B cell (primary cell): ENCODE measurements around the gene NFKBIL1. TPM values are rescaled to one million over a fixed set of nuclear protein-coding genes. Genes with fewer than 3 reads are reported as not detected.
A peak's percentile ranks its signal among the peaks of the same experiment; 100 is the strongest.

Experiments
- ATAC-seq: fragments of 200-7000 bp; cut with Tn5 transposase; one replicate; pipeline ENCODE4 v1.10.0; 2021; ENCODE audit warnings: low read depth, mild to moderate bottlenecking, moderate number of reproducible peaks, moderate library complexity
- CTCF ChIA-PET: fragments of 350-600 bp; sonication (Branson Sonifier 250); formaldehyde crosslinking; loops from one replicate; lab custom pipeline; 2021; ENCODE audit warnings: antibody characterized with exemption, inconsistent platforms; lab: Charles Lee
- POLR2A ChIA-PET: fragments of 350-600 bp; sonication (Branson Sonifier 250); formaldehyde crosslinking; loops from one replicate; lab custom pipeline; 2021; ENCODE audit warnings: antibody characterized with exemption; lab: Charles Lee
- DNase-seq: peaks from one replicate; pipeline ENCODE4 v3.0.0; 2013
- H2AFZ ChIP-seq: 2 replicates; pipeline ENCODE4 v1.6.1; 2012; ENCODE audit warnings: mild to moderate bottlenecking, low read depth, low read length; ENCODE audit not compliant: insufficient read depth, poor library complexity, severe bottlenecking
- H3K27ac ChIP-seq, 2 donors: 1 replicate in 1 of 2; 2 replicates in 1 of 2; pipeline ENCODE4 v1.5.1; 2012 to 2013; ENCODE audit warnings: low read length in 2 of 2, mild to moderate bottlenecking in 2 of 2, moderate library complexity in 1 of 2
- H3K27me3 ChIP-seq, 4 experiments: fragments of 200-600 bp in 1 of 4; sonication (generic) in 1 of 4; replicated peaks in 1 of 4; 1 replicate in 2 of 4; 2 replicates in 2 of 4; pipeline versions ENCODE4 v1.6.1 to v1.7.0; 2013 to 2016; ENCODE audit warnings: low read length in 3 of 4, mild to moderate bottlenecking in 2 of 4, mixed read lengths in 1 of 4, moderate library complexity in 1 of 4; ENCODE audit not compliant: insufficient read depth in 4 of 4, control insufficient read depth in 3 of 4; ENCODE audit errors: control extremely low read depth in 1 of 4
- H3K36me3 ChIP-seq, 2 experiments: replicated peaks in 1 of 2; 1 replicate in 1 of 2; 2 replicates in 1 of 2; pipeline versions ENCODE4 v1.6.1 to v1.7.1; 2013; ENCODE audit warnings: low read length in 1 of 2; ENCODE audit not compliant: insufficient read depth in 2 of 2, control insufficient read depth in 1 of 2; ENCODE audit errors: control extremely low read depth in 1 of 2, extremely low read depth in 1 of 2
- H3K4me1 ChIP-seq, 2 donors: fragments of 200-600 bp in 1 of 2; sonication (generic) in 1 of 2; 1 replicate in 1 of 2; 2 replicates in 1 of 2; pipeline versions ENCODE4 v1.5.1 to v1.6.1; 2013 to 2017; ENCODE audit warnings: low read length in 2 of 2; ENCODE audit not compliant: control insufficient read depth in 2 of 2, insufficient read depth in 2 of 2
- H3K4me2 ChIP-seq: replicated peaks from 2 replicates; pipeline ENCODE3; 2012; ENCODE audit warnings: mild to moderate bottlenecking, low read depth, low read length; ENCODE audit not compliant: poor library complexity, severe bottlenecking
- H3K4me3 ChIP-seq, 5 experiments: fragments of 200-600 bp in 1 of 5; sonication (generic) in 1 of 5; 1 replicate in 3 of 5; 2 replicates in 2 of 5; pipeline versions ENCODE4 v1.5.1 to v1.7.0; 2011 to 2016; ENCODE audit warnings: low read length in 4 of 5, mild to moderate bottlenecking in 4 of 5, low read depth in 2 of 5, control low read depth in 1 of 5, moderate library complexity in 1 of 5; ENCODE audit not compliant: insufficient read depth in 1 of 5; ENCODE audit errors: control extremely low read depth in 1 of 5, extremely low read depth in 1 of 5
- H3K79me2 ChIP-seq: fragments of 200-600 bp; sonication (generic); one replicate; pipeline ENCODE4 v1.6.0; 2016; ENCODE audit warnings: low read length; ENCODE audit not compliant: control insufficient read depth, insufficient read depth
- H3K9ac ChIP-seq: fragments of 200-600 bp; sonication (generic); 2 replicates; pipeline ENCODE4 v1.6.1; 2017; ENCODE audit warnings: mild to moderate bottlenecking, low read length, moderate library complexity
- H3K9me3 ChIP-seq, 3 donors: one replicate each; pipeline versions ENCODE4 v1.6.1 to v1.7.1; 2013; ENCODE audit warnings: low read length in 2 of 3; ENCODE audit not compliant: control insufficient read depth in 2 of 3, insufficient read depth in 1 of 3; ENCODE audit errors: control extremely low read depth in 1 of 3
- H4K20me1 ChIP-seq: 2 replicates; pipeline ENCODE4 v1.6.0; 2012; ENCODE audit warnings: mild to moderate bottlenecking, low read length; ENCODE audit not compliant: insufficient read depth, control insufficient read depth, poor library complexity, severe bottlenecking
- H3K27ac Mint-ChIP-seq: one replicate; pipeline ENCODE4 v1.8.0; 2021; ENCODE audit warnings: mixed read lengths
- H3K27me3 Mint-ChIP-seq: one replicate; pipeline ENCODE4 v1.8.0; 2021; ENCODE audit warnings: mixed read lengths
- H3K4me1 Mint-ChIP-seq: one replicate; pipeline ENCODE4 v1.8.0; 2021; ENCODE audit warnings: mixed read lengths
- H3K4me3 Mint-ChIP-seq: one replicate; pipeline ENCODE4 v1.8.0; 2021; ENCODE audit warnings: mixed read lengths
- H3K9me3 Mint-ChIP-seq: one replicate; pipeline ENCODE4 v1.8.0; 2022; ENCODE audit warnings: mixed read lengths; ENCODE audit not compliant: insufficient read depth
- CTCF ChIP-seq: fragments of 200-600 bp; IDR thresholded peaks from one replicate; pipeline ENCODE4 v1.8.0; 2022; ENCODE audit warnings: antibody characterized with exemption, mild to moderate bottlenecking
- EZH2 ChIP-seq: IDR thresholded peaks from 2 replicates; pipeline ENCODE4 v1.6.1; 2012; ENCODE audit warnings: borderline replicate concordance, low read depth, mild to moderate bottlenecking, moderate library complexity, low read length; ENCODE audit not compliant: insufficient read depth, poor library complexity, severe bottlenecking
- WGBS: methylation state at CpG from one replicate; pipeline ENCODE4 v1.1.5; 2013; ENCODE audit warnings: missing lambda C conversion rate; ENCODE audit not compliant: insufficient coverage; 5-methylcytosine and 5-hydroxymethylcytosine counted together
- intact Hi-C: fragments of 100-400 bp; cut with micrococcal nuclease; formaldehyde crosslinking; loops from one replicate; pipeline ENCODE4 v1.10.0; 2022
- polyA plus RNA-seq: library from polyadenylated mRNA; depleted of rRNA; stranded (reverse); fragments of >200 nt; gene quantifications from 2 replicates; pipeline ENCODE4 v1.2.3, GENCODE V29; 2012
- total RNA-seq, 2 donors: library from RNA; stranded (reverse); fragments of 120-200 nt in 1 of 2; gene quantifications; 1 replicate in 1 of 2; 2 replicates in 1 of 2; pipeline versions ENCODE4 v1.2.3 to v1.2.4, GENCODE V29; 2013 to 2022

NFKBIL1 gene
- total and polyA plus RNA-seq, 2 donors (not counting 1 experiment from before 2014, with no cell fraction given) = 10.3 to 18.4 TPM

GRCh38 chr6:31573239-31574105 lies 26.1 kb downstream of the NFKBIL1 start:
- 90% methylated on average over 8 of the region's 9 CpGs for WGBS
- TF ChIP-seq CTCF (no peak), EZH2 (no peak)
- no peak for ATAC-seq
- H3K9me3 Mint-ChIP-seq = no peaks in the 10 kb centered on the region
- Histone ChIP-seq H3K4me1 (peaks cover 80 to 98% of the 10 kb centered on the region in 2 donors), H3K36me3 (peaks cover 2 to 22% of the 10 kb centered on the region in 2 experiments), H3K4me2 (peak overlapping the region; percentile 88), H3K79me2 (peaks cover 92% of the 10 kb centered on the region), H3K9ac (peak overlapping the region; percentile 74), H3K27me3 (no peaks in the 10 kb centered on the region), H3K27ac (peak overlapping the region; percentile 80 to 89), H4K20me1 (peaks cover 10% of the 10 kb centered on the region), H2AFZ (no peak overlapping the region), H3K9me3 (no peaks in the 10 kb centered on the region), H3K4me3 (peak overlapping the region in 1 of 5 experiments; percentile 68)
- H3K27ac Mint-ChIP-seq = peak overlapping the region; percentile 93
- intact Hi-C loops = no loop called here
- H3K4me3 Mint-ChIP-seq = peak overlapping the region; percentile 89
- POLR2A ChIA-PET = interaction anchor here (35.3 to 42.6 kb wide), 2 partner anchors 7 to 11 kb away, joined by 1450 read pairs; partner anchors contain the start of genes ATP6V1G2, LST1, LTA and LTB
- peak; percentile 14 for DNase-seq
- H3K4me1 Mint-ChIP-seq = peaks cover 92% of the 10 kb centered on the region
- CTCF ChIA-PET = interaction anchor here (0.8 to 35.3 kb wide), 4 partner anchors 10 to 41 kb away, joined by 3 to 2241 read pairs (median 565); partner anchors contain the start of genes ATP6V1G2, LST1, LTA and LTB
- no peaks in the 10 kb centered on the region for H3K27me3 Mint-ChIP-seq
